GM21825 (cell line): ENCODE data around the gene C1orf159.
"Not testable (repeated sequence)": the region's sequence is repeated elsewhere in the genome, so short reads cannot be mapped to it uniquely, and the experiment has no call there.

Source experiments
- ATAC-seq: cut with Tn5 transposase; IDR thresholded peaks from one replicate; pipeline ENCODE4 v1.9.1; 2021; ENCODE audit warnings: mild to moderate bottlenecking, moderate library complexity; ENCODE audit not compliant: unreplicated experiment

Gene C1orf159

DNA sequence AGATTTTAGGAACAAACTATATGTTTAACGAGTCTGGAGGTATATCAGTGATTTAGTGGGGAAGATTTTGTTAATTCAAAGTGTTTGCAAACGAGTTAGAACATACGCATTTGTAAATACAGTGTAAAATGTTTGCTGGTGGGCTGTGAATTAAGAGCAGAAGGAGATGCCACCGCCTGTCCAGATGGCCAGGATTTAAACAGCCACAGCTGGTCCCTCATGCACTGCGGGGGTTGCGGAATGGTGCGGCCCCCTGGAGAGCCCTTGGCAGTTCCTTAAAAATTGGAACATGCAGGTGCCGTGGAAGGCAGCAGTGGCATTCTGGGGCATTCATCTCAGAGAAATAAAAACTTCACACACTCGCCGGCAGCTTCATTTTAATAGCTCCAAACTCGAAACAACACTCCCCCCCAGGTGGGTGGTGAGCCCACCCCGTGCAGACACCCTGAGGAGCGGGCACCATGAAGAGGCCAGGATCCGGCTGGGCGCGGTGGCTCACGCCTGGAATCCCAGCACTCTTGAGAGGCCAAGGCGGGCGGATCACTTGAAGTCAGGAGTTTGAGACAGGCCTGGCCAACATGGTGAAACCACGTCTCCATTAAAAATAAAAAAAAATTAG is 3.5 kb upstream of the C1orf159 start:
- ATAC-seq = no peak

DNA sequence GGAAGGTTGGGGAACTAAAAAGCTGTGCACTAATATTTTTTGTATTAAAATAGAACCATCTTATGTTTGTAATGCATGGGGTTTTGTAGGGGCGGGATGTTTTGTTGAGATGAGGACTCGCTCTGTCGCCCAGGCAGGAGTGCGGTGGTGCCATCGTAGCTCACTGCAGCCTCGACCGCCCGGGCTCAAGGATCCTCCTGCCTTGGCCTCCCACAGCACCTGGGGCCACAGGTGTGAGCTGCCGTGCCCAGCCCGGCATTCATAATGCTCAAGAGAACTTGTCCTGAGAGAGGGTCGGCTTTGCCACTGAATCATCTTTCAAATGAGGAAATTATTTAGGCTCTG is 3.0 kb upstream of the C1orf159 start:
- no peak for ATAC-seq

DNA sequence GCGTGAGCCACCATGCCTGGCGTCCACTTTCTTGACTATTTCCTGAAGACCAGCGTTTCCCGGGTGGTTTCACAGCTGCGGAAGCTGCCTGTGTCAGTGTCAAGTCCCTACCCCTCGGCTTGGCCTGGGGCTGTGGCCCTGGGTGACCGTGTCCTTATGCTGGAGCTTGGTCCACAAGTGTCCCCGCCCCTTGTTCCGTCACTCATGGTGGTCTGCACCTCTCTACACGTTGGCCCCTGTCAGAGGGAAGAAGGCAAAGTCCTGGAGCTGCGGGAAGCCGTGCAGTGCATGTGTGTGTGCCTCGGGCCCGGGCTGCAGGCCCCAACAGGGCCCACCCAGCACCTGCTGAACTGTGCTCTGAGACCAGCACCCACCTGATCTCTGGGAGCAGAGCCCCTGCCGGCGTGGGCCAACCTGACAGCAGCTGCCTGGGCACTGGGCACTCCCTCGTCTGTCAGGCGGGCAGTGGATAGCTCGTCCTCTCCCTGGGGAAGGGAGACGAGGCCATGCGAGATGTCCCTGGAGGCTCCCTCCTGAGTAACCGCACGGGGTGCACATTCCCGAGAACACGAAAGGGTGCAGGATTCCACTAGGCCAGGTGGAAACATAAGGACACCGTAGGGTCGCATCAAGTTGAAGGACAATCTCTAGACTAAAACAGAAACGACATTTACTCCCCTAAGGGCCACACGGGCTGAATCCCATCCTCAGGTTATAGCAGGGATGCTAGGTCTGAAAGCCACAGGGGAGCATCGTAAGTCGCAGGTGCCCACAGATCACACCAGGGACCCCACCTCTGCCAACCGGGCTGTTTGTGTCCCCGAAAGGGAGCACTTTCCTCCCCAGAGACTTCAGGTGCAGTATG is 2.4 kb upstream of the C1orf159 start:
- no peak for ATAC-seq

DNA sequence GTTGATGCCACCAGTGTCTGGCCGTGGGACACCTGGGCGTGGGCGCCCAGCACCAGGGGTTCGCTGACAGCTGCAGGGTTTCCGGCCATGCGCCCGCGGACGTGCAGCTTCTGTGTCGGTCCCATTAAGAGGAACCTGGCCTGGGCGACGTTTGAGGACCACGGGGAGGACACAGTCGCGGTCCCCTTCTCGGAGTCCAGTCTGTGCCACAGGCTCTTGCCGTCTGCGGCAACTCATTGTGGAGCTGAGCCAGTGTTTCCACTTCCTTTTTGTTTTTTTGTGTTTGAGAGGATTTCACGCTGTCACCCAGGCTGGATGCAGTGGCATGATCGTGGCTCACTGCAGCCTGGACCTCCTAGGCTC is 1.6 kb upstream of the C1orf159 start:
- ATAC-seq = no peak

DNA sequence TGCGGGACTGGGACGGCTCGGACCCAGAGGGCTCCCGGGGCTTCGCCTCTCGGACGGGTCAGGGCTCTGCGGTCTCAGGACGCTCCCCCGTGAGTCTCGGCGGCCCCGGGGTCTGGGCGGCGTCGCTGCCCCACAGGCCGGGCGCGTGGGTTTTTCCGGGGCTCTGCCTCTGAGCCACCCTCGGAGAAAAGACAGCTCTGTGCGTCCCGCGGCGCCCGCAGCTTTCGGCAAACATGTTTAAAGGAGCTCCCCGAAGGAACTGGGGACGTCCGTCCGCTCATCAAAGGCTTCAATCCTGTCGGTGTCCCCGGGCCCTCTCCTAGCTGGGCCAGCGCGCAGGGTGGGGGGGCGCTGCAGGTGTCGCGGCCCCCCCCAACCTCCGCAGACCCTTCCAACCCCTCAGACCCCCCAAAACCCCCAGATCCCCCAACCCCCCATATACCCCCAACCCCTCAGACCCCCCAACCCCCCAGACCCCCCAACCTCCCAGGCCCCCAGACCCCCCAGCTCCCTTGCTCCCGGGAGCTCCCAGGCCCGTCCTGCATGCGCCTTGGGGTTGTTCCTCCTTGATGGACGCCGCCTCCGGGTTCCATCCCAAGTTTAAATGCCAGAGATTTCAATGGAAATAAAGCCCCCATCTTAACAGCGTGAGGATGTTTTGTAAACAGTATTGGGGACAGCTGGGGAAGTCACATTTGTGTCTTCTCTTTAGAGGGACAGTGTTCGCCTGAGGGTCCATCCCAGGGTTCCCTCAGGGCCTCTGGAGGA is 996 bp upstream of the C1orf159 start:
- ATAC-seq = no peak

DNA sequence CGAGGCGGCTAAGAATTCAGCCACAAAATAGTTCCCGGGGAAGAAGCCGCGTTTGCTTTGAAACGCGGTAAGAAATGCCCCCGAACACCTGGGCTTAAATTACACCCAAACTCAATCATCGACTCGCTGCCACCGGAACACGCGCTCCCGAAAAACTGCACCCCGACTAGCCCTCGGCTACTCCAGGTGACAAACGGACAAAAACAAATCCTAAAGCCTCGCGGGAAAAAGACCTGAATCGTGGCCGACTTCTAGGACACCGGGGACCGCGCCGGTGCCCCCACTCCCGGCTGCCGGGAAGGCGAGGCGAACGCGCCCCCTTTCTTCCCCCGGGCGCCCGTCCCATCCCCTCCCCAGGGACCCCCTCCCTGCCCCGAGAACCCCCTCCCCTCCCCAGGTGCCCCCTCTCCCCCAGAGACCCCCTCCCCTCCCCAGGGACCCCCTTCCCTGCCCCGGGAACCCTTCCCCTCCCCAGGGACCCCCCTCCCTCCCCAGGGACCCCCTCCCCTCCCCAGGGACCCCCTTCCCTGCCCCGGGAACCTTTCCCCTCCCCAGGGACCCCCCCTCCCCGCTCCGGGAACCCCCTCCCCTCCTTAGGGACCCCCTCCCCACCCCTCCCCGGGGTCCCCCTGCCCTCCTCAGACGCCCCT is 628 bp downstream of the C1orf159 start:
- no peak for ATAC-seq

DNA sequence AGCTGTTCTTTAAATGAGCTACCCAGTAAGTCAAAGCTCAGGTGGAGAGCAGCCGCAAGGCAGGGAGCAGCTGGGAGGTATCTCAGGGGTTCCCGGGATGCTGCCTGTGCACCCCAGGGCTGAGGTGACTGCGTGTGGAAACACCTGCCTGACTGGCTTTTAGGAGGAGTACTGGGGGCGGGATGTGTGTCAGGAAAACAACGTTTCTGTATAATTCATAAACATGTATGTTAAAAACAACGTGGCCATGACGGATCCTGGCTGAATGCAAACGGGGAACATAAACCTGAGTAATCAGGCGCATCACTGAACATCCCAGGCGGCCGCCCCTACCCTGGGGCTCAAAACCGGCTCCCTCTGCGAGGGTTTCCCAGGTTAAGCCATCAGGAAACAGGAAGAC is 1.5 kb downstream of the C1orf159 start:
- no peak for ATAC-seq

DNA sequence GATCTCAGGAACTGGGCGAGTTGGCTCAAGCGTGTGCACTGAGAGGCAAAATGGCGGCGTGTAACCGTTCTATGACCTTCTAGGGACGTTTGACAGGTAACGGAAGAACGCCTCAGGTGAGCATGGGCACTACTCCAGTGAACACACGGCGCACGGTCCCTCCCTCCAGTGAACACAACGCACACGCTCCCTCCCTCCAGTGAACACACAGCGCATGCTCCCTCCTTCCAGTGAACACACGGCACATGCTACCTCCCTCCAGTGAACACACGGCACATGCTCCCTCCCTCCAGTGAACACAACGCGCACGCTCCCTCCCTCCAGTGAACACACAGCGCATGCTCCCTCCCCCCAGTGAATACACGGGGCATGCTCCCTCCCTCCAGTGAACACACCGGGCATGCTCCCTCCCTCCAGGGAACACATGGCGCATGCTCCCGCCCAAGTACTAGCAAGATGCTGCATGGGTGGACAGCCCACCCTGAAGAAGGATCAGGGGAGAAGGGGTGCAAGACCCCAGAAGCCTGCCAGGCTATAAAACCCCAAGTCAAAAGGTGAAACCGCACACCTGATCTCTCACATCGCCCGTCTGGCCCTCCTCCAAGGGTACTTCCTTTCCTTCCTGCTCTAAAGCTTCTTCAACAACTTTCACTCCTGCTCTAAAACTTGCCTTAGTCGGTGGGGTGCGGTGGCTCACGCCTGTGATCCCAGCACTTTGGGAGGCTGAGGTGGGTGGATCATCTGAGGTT is 3.5 kb downstream of the C1orf159 start:
- no peak for ATAC-seq

DNA sequence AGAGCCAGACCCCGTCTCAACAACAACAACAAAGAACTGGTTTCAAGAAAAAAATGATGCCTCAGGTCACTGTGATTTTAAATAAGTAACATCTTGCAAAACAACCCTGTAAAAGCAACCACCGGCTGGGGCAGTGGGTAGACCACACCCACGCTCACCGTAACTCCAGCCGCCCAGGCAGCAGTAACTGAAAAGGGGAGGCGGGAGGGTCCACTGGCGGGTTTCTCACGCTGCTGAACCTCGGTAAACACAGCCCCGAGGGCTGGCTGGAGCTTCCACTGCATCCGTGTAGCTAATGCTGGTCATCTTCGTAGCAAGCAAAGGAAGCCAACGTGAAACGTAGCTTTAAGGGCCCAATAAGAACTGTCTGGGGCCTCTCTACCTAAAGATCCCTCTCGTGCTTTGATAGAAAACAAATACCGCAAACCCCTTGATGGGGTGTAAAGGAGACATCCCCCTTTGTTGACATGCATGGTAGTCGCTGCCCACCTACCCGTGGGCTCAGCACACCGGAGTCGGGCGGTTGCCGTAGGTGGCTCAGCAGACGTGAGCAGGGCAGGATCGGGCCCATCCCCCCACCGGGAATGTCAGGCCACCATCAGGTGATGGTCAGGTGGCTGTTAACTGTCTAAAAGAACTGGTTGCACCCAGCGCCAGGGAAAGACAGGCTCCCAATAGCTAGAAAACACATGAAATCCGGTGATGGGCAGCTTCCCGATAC is 4.2 kb downstream of the C1orf159 start:
- ATAC-seq = no peak

DNA sequence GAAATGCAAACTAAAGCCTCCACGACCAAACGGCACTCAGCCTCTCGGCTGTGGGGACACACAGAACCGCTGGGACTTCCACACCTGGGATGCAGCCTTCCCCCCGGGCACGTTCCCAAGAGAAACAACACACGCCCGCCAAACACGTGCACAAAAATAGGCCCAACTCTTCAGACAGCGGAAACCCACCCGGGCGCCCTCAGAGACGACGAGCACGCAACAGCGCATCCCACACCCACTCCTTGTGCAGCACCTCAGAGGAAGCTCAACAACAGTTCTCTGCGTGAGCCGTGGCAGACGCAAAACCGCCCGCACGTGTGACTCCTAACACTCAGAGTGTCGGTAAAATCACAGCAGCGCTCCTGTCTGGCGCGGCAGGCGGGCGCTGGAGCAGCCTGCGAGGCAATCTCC is 5.3 kb downstream of the C1orf159 start:
- ATAC-seq = no peak

DNA sequence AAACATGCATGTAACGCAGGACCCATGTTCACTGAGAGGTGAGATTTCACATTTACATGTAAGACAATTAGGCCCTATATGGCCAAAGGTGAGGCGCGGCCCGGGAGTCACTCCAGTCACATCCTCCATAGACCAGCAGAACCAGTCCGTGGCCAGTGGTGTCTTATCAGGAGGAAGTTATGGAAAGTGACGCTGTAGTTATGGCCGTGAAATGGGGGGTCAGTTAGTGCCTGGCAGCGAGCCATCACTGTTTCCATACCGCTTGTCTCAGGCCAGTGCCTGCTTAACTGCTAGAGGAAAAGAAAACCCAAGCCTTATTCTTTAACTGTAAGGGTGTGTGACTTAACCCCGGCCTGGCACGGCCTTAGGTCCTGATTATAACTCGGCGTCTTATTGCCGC is 6.1 kb downstream of the C1orf159 start:
- ATAC-seq = no peak

DNA sequence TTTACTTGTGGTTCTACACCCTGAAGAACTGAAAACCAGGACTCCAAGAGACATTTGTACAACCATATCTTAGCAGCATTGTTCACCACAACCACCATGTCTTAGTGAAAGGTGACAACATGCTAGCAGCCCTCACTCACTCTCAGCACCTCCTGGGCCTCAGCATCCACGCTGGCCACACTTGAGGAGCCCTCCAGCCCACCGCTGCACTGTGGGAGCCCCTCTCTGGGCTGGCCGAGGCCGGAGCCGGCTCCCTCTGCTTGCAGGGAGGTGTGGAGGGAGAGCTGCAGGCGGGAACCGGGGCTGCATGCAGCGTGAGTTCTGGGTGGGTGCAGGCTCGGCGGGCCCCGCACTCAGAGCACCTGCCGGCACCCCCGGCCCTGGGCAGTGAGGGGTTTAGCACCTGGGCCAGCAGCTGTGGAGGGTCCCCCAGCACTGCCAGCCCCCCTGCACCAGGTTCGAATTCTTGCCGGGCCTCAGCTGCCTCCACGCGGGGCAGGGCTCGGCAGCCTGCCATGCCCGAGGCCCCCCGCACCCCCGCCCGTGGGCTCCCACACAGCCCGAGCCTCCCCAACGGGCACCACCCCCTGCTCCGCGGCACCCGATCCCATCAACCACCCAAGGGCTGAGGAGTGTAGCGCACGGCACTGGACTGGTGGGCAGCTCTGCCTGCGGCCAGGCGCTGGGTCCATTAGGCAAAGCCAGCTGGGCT is 9.2 kb downstream of the C1orf159 start:
- ATAC-seq = no peak

DNA sequence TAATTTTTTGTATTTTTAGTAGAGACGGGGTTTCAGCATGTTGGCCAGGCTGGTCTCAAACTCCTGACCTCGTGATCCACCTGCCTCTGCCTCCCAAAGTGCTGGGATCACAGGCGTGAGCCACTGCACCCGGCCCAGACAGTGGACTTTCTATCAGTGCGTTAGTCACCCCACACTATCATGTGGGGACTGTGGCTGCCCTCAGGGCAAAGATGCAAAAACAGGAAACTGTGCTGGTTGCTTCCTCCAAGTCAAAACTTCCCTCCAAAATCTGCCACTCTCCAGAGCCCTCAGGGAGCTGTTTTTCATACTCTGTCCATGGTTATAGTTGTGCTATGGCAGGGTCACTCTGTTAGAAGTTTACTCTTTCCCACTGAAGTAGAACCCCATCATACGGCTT is 11.7 kb downstream of the C1orf159 start:
- ATAC-seq = not testable (repeated sequence)

DNA sequence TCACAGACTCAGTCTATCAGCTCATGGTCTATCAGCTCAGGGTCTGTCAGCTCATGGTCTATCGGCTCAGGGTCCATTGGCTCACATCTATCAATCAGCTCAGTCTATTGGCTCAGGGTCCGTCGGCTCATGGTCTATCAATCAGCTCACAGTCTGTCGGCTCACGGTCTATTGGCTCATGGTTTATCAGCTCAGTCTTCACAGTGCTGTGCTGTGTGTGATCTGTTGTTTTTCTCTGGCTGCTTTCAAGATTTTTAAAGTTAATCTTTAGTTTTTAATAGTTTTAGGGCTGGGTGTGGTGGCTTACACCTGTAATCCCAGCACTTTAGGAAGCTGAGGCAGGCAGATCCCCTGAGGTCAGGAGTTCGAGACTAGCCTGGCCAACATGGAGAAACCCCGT is 14.4 kb downstream of the C1orf159 start:
- ATAC-seq = no peak

DNA sequence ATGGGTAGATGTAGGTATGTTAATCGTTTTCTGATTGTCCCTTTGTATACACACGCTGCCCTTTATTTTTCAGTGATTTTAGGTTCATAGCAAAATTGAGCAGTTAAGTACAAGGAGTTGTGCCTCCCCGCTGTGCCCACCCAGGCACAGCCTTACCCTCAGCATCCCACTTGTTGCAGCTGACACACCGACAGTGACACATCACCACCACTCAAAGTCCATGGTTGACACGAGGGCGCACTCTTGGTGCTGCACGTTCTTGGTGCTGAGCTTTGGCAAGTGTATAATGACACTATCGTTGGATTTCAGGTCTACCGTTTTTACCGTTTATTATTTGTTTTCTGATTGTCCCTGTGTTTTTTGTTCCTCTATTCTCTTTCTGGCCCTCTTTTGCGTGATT is 15.6 kb downstream of the C1orf159 start:
- ATAC-seq = no peak

DNA sequence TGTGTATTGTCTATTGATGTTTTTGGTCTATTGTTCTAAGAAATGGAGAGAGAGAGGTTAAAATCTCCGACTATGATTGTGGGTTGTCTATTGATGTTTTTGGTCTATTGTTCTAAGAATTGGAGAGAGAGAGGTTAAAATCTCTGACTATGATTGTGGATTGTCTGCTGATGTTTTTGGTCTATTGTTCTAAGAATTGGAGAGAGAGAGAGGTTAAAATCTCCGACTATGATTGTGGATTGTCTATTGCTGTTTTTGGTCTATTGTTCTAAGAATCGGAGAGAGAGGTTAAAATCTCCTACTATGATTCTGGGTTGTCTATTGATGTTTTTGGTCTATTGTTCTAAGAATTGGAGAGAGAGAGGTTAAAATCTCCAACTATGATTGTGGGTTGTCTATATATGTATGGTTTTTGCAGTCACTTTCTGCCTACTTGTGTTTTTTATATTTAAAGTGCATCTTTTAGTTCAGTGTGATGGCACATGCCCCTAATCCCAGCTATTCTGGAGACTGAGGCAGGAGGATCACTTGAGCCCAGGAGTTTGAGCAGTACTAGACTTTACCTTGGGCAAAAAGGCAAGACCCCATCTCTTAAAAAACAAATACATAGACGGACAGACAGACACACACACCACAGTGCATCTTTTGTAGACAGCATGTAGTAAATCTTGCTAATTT is 16.2 kb downstream of the C1orf159 start:
- ATAC-seq = no peak

DNA sequence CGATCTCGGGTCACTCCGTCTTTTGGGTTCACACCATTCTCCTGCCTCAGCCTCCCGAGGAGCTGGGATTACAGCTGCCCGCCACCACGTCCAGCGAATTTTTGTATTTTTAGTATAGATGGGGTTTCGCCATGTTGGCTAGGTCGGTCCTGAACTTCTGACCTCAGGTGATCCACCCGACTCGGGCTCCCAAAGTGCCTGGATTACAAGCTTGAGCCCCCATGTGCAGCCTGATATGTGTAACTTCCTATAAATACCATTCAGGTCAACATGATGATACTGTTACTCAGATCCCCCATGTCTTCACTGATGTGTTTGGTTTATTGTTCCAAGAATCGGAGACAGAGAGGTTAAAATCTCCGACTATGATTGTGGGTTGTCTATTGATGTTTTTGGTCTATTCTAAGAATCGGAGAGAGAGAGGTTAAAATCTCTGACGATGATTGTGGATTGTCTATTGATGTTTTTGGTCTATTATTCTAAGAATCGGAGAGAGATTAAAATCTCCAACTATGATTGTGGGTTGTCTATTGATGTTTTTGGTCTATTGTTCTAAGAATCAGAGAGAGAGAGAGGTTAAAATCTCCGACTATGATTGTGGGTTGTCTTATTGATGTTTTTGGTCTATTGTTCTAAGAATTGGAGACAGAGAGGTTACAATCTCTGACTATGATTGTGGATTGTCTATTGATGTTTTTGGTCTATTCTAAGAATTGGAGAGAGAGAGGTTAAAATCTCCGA is 17.0 kb downstream of the C1orf159 start:
- no peak for ATAC-seq

DNA sequence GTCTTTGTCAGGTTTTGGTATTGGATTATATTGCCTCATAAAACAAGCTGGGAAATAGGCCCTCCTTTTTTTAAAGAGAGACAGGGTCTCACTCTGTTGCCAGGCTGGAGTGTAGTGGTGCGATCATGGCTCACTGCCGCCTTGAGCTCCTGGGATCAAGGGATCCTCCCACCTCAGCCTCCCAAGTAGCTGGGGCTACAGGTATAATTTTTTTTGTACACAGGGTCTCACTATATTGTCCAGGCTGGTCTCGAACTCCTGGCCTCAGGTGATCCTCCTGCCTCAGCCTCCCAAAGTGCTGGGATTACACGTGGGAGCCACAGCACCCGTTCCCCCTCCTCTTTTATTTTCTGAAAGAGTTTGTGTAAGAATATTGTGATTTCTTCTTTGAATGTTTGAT is 19.8 kb downstream of the C1orf159 start:
- not testable (repeated sequence) for ATAC-seq
